ENCODE measurements around the gene SLC23A2.
"Not testable (repeated sequence)": the region's sequence is repeated elsewhere in the genome, so short reads cannot be mapped to it uniquely, and the experiment has no call there.

SLC23A2 gene

DNA sequence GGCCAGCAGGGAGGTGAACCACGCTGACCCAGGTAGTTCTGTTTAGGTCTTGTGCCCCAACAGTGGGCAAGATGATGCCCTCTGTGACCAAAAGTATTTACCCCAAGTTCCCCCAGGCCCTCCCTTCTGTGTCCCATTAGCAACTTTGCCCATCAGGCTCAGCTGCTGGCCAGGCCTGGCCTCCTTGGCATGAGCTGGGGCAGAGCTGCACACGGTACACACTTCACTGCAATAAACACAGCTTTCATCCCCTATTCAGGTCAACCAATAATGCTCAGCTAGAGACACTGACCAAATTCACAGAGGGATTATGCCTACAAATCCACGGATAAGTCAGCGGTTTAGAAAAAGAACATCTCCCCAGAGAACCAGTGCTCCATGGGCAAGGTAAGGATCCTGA lies 103.7 kb downstream of the SLC23A2 start:
- no peak for DNase-seq

DNA sequence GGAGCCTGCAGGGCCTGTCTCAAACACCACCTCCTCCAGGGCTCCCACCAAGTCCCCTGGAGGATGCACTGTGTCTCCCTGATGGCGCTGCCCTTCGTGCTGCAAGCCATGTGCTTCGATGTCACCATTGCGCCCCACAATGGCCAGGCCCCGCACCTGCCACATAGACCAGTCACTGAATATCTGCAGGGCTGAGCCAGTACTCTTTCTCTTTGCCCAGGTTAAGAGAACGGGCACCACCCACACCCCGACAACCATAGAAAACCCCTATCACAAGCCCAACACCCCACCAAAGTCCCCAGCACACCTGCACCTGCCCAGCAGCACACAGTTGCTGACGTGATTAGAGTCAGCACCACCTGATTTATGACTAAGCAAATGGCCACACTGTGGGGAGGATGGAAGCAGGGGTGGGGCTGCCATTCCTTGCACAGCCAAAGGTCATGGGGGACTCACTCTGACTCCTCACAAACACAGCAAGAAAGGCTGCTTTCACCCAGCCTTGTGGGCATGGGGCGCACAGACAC lies 104.3 kb downstream of the SLC23A2 start:
- no peak for DNase-seq

DNA sequence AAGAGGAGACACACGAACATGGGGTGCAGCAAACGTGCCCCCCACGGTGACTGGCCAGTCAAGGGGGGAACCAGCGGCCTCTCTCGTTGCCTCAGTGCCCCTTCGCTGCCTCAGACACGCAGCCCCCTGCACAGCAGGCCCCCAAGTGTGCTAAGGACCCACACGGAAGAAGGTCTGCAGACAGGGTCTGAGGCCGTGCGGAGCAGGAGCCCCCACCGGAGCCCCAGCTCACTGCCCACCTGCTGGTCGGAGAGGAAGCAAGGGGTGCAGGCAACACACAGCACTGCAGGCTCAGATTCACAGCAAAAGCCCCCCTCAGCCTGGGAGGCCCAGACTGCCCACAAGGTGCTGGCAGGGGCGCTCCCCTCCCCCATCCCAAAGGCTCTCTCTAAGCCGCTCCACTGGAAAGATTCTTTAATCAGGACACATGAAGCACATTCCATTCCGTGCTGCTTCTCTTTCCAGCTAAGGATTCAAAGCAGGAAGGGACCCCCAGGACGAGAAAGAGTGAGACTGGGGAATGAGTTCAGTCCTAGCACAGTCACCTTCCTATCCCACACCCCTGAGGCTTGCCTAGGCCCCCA lies 105.1 kb downstream of the SLC23A2 start:
- no peak for DNase-seq

DNA sequence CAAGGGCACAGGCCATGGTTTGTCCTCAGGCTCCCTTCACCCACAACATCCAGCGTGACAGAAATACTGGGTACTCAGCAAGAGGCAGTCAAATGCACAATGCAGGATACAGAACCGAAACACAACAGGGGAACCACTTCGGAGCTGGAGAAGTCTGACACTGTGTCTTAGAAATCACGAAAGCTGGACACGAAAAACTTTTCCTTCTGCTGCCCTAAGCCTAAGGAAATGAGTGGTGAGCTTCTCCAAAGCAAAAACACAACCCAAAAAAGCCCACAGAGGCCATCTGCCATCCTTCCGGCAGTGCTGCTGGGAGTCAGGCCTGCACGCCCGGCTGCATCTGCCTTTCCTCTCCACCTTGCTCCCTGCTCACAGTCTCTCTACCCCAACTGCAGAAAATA lies 106.3 kb downstream of the SLC23A2 start:
- no peak for DNase-seq

DNA sequence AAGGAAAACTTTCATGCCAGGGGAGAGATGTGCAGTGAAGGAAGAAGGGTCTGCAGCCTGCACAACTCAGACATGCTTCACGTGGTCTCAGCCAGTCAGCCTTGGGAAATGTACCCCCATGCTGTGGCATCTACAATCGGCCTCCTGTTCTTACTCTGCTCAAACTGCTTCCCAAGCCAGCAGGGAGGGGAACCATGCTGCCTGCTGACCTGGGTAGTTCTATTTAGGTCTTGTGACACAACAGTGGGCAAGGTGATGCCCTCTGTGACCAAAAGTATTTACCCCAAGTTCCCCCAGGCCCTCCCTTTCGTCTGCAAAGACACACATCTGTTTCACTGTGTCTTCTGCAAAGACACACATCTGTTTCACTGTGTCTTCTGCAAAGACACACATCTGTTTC lies 106.9 kb downstream of the SLC23A2 start:
- no peak for DNase-seq

DNA sequence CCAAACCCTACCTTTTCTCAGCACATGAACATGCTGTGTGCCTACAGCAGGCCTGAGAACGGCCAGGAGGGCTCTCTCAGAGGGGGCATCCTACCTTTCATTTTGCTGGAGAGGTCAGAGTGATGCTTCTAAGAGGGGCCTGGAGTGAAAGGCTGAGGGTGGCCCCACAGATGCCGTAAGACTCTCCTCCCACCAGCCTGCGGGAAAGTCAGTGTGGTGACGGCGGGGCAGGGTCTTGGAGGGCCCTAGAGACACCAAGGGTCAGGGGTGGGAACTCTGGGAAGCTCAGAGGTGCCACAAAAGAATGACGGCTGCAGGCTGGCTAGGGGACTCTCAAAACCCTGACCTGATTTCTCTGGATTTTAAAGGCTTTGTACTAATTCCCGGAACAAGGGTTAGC lies 107.6 kb downstream of the SLC23A2 start:
- DNase-seq = no peak

DNA sequence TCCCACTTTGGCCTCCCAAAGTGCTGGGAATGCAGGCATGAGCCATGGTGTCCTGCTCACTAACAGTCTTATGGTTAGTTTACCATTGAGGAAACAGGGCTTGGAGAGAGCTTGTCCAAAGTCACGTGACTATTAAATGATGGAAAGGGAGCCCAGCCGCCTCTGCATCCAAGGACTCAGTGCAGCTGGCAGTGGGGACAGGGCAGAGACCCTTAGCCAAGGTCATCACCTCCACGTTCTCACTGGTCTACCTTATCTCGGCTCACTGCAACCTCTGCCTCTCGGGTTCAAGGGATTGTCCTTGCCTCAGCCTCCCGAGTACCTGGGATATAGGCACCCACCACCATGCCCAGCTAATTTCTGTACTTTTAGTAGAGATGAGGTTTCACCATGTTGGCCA lies 109.3 kb downstream of the SLC23A2 start:
- DNase-seq = no peak

DNA sequence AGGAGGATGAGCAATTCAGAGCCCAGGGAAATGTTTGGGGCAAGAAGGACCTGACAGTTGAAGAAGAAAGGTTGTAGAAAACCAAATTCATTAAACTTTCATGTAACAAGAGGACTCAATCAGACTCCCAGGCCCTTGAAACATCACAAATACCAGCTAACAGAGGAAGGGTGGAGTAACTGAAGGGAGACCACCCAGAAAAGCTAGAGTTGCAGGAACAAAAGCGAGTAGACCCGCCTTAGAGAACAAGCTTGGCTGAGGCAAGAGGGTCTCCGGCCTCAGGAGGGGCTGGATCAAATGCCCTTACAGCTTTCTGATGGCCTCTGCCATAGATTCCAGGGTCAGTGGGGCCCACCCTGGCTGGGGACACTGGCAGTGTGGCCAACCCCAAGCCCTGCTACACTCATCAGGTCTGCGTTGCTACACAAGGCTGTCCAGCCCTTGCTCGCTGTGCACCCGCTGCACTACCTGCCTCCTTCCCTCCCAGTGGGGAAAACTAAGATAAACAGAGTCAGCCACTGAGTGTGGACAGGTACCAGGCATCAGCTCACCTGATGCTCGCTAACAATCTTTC lies 110.0 kb downstream of the SLC23A2 start:
- no peak for DNase-seq

- DNase-seq = no peak
Measured at GRCh38 chr20:4889446-4889845, 111.9 kb downstream of the SLC23A2 start.

- DNase-seq = no peak
Measured at GRCh38 chr20:4887586-4887985, 113.7 kb downstream of the SLC23A2 start.

DNA sequence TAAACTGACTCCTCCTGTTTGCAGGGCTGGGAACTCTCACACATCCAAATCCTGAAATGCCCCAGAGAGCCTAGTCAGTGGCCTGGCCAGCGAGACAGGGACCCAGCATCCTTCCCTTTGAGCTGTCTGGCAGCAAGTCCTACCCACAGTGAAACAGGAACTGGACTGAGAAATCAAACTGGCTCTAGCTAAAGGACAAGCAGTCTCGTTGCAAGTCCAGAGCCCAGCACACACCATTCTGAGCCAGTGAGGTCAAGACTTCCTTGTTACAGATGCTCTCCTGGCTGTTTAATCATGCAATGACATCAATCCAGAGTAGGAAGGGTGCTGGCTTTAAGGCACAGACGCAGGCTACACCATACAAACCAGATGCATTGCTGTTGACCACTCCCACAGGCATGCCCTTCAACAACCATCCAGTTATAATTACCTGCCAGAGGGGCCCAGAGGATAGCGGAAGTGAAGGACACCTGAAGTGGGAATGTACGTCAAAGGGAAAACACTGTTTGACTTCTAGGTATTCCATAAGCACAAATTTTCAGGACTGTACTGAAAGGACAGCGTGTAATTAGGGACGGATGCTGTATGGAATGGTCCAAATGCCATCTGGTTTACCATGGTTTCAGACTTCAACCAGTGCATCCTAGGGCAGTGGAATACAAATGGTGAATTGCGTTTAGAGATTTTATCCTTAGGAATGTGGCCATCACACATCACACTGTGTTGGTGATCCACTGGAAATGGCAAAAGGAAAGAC lies 114.4 kb downstream of the SLC23A2 start:
- no peak for DNase-seq

- DNase-seq = no peak
Measured at GRCh38 chr20:4885877-4886276, 115.4 kb downstream of the SLC23A2 start.

- no peak for DNase-seq
Measured at GRCh38 chr20:4883546-4883945, 117.8 kb downstream of the SLC23A2 start.

- no peak for DNase-seq
Measured at GRCh38 chr20:4883051-4883450, 118.3 kb downstream of the SLC23A2 start.

GRCh38 chr20:4881006-4881730 lies 120.1 kb downstream of the SLC23A2 start:
- no peak for DNase-seq

GRCh38 chr20:4880051-4880450 lies 121.3 kb downstream of the SLC23A2 start:
- DNase-seq = no peak

GRCh38 chr20:4878099-4878498 lies 123.2 kb downstream of the SLC23A2 start:
- not testable (repeated sequence) for DNase-seq

- no peak for DNase-seq
Measured at GRCh38 chr20:4876731-4877130, 124.6 kb downstream of the SLC23A2 start.

DNA sequence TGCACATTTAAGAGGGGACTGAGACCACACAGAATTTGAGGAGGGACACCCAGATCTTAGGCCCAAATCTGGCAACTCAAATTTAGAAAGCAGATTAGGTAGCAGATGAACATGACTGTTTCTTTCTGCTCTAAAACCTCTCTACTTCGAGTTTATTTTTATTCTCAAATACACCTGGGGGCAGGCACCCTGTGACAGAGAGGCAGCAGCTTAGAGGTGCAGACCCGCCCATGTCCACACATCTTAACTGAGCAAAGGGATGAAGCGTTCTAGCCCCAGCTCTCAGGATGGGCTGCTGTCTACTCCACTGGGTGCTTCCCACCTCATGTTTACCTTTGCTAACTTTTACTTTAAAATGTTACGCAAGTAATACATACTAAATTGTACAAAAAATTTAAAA lies 125.0 kb downstream of the SLC23A2 start:
- DNase-seq = no peak

GRCh38 chr20:4875578-4876067 lies 125.7 kb downstream of the SLC23A2 start:
- peak; percentile 98 for DNase-seq

- no peak for DNase-seq
Measured at GRCh38 chr20:4873396-4873795, 127.9 kb downstream of the SLC23A2 start.

DNA sequence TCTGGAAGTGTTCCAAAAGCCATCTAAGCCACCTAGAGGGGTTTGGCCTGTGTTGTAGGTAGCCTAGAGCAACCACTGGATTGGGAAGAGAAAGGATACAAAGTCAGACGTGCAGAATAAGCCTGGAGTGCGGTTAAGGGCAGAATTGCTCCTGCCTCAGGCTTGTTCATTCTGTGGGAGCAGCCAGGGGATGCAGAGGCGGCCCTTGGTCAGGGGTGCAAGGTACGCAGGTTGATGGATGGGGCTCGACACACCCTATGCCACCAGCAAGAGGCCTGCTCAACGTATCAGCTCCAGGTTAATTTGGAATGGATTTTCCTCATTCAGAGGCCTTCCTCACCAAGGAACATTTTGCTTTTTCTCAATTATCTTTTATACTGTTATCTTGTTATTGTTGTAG lies 129.8 kb downstream of the SLC23A2 start:
- DNase-seq = no peak

DNA sequence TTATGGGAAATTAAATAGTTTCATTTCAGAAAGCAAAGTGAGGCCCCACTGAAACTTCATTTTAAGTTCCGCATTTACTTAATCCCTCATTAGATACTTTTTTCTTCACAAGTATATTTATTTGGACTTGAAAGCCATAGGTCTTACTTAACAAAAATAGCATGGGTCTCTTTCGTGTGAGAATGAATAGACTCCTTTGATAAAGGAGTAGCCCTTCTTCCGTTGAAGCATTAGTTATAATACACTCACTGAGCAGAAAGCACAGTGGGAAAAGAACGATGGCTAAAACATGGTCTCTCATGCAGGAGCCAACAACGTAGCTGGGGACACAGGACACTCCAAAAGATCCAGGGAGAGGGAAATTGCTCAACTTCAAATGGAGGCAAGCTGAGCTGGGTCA lies 130.4 kb downstream of the SLC23A2 start:
- no peak for DNase-seq
